Upper lobe of left lung (tissue), 6 donors: ENCODE data around the gene EIF5A2. TPM values are rescaled to one million over a fixed set of nuclear protein-coding genes. Genes with fewer than 3 reads are reported as not detected.

ENCODE experiments used
- ATAC-seq, 2 donors: fragments of 200-7000 bp; cut with Tn5 transposase; one replicate each; pipeline ENCODE4 v1.9.1; 2022; ENCODE audit warnings: mild to moderate bottlenecking in 2 of 2, moderate library complexity in 2 of 2; ENCODE audit not compliant: low FRiP score in 2 of 2
- DNase-seq, 2 donors: peaks; one replicate each; pipeline ENCODE4 v3.0.0-alpha.2; 2019 to 2020
- H3K27ac ChIP-seq, 4 donors: fragments of 200-600 bp; sonication (generic); one replicate each; pipeline ENCODE4 v1.5.1; 2016 to 2019
- H3K27me3 ChIP-seq, 4 donors: fragments of 200-600 bp; sonication (generic); one replicate each; pipeline ENCODE4 v1.5.1; 2017 to 2019
- H3K36me3 ChIP-seq, 4 donors: fragments of 200-600 bp; sonication (generic); one replicate each; pipeline ENCODE4 v1.5.1; 2016 to 2019
- H3K4me1 ChIP-seq, 4 donors: fragments of 200-600 bp; sonication (generic); one replicate each; pipeline ENCODE4 v1.5.1; 2018 to 2019
- H3K4me3 ChIP-seq, 4 donors: fragments of 200-600 bp; sonication (generic); one replicate each; pipeline ENCODE4 v1.5.1; 2017 to 2019; ENCODE audit warnings: mild to moderate bottlenecking in 2 of 4, moderate library complexity in 1 of 4
- H3K9me3 ChIP-seq, 4 donors: fragments of 200-600 bp; sonication (generic); one replicate each; pipeline ENCODE4 v1.5.1; 2018 to 2019
- EP300 ChIP-seq, 4 donors: sonication (generic); formaldehyde crosslinking; IDR thresholded peaks; one replicate each; pipeline ENCODE4 v1.5.1; 2017; ENCODE audit warnings: antibody characterized with exemption in 4 of 4, control low read depth in 2 of 4
- POLR2A ChIP-seq, 4 donors: fragments of 450-650 bp; IDR thresholded peaks; one replicate each; pipeline ENCODE4 v1.5.1; 2016 to 2017; ENCODE audit warnings: antibody characterized with exemption in 4 of 4, mild to moderate bottlenecking in 2 of 4
- POLR2AphosphoS5 ChIP-seq, 2 donors: sonication (generic); formaldehyde crosslinking; IDR thresholded peaks; one replicate each; pipeline ENCODE4 v1.5.1; 2017; ENCODE audit warnings: antibody characterized with exemption in 2 of 2
- WGBS, 2 donors: methylation state at CpG; one replicate each; pipeline ENCODE4 v1.1.5; 2017 to 2018; 5-methylcytosine and 5-hydroxymethylcytosine counted together
- total RNA-seq, 6 donors: library from RNA; depleted of rRNA in 4 of 6; stranded (reverse); fragments of >200 nt in 4 of 6; gene quantifications; one replicate each; pipeline versions ENCODE4 v1.1.0 to v1.2.1, GENCODE V29; 2016 to 2021
- TF ChIP-seq, protein P1 (sequence below), 6 experiments: fragments of 450-650 bp in 4 of 6; fragments of 200-600 bp in 2 of 6; sonication (generic) in 2 of 6; IDR thresholded peaks; one replicate each; pipeline ENCODE4 v1.5.1; 2016 to 2019; ENCODE audit warnings: antibody characterized with exemption in 6 of 6
- donor health status: DM: no; HTN: no; CAD: no; lungs with moderate emphysema.
- donor health status: DM: no; HTN: yes; CAD: no; lungs with severe emphysema.

EIF5A2 gene
- total RNA-seq, 6 donors from 2014 or later: 2.0 to 6.2 (median 2.9) TPM; not detected in 2

DNA sequence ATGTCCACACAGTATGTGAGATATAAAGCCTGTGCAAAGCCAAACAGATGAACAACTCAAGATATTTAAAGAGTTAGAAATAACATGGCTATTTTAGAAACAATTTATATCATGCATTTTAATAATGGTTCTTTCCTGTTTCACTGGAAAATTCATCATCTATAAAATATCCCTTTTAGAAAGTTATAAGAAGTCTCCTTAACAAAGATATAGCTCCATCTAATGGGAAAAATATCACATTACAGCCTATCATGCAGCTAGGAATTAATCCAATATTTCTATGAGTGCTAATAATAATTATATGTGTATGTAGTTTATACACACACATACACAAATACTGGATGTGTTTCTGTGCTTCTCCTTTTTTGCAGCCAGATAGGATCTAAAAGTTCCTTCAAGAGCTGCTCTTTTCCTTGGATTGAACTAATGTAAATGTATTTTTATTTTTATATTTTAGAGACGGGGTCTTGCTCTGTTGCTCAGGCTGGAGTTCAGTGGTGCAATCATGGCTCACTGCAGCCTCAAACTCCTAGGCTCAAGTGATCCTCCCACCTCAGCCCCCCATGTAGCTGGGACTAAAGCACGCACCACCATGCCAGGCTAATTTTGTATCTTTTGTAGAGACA is 60.0 kb downstream of the EIF5A2 start:
- Histone ChIP-seq H3K27ac (no peak overlapping the region), H3K27me3 (no peaks in the 10 kb centered on the region), H3K4me1 (no peaks in the 10 kb centered on the region), H3K4me3 (no peak overlapping the region), H3K9me3 (no peaks in the 10 kb centered on the region), H3K36me3 (no peaks in the 10 kb centered on the region)
- DNase-seq (no peak), ATAC-seq (no peak)
- TF ChIP-seq POLR2A (IDR thresholded peaks at IDR 0.05): no peak
- 89 to 94% methylated on average over 2 of the region's 2 CpGs for WGBS, 2 donors

DNA sequence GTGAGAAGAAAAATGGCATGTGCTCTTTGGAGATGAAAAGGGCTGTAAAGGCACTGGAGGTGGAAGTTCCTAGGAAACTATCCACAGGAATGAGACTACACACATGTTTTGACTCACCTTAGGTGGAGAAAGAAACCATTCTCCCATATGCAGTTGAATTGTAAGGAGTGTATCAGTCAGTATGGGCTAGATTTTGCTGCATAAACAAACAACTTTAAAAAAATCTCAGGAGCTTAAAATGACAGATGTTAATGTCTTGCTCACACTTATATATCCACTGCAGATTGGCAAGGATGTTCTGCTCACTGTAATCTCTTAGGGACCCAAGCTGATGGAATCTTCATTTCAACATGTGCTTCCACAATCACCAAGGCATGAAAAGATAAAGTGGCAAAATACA is 64.1 kb downstream of the EIF5A2 start:
- no peak for DNase-seq
- H3K36me3 ChIP-seq: no peaks in the 10 kb centered on the region
- H3K4me1 ChIP-seq: no peaks in the 10 kb centered on the region
- TF ChIP-seq EP300 (IDR thresholded peaks at IDR 0.05) (no peak), POLR2AphosphoS5 (IDR thresholded peaks at IDR 0.05) (no peak), POLR2A (IDR thresholded peaks at IDR 0.05) (no peak)
- TF ChIP-seq, protein P1, sequence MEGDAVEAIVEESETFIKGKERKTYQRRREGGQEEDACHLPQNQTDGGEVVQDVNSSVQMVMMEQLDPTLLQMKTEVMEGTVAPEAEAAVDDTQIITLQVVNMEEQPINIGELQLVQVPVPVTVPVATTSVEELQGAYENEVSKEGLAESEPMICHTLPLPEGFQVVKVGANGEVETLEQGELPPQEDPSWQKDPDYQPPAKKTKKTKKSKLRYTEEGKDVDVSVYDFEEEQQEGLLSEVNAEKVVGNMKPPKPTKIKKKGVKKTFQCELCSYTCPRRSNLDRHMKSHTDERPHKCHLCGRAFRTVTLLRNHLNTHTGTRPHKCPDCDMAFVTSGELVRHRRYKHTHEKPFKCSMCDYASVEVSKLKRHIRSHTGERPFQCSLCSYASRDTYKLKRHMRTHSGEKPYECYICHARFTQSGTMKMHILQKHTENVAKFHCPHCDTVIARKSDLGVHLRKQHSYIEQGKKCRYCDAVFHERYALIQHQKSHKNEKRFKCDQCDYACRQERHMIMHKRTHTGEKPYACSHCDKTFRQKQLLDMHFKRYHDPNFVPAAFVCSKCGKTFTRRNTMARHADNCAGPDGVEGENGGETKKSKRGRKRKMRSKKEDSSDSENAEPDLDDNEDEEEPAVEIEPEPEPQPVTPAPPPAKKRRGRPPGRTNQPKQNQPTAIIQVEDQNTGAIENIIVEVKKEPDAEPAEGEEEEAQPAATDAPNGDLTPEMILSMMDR (IDR thresholded peaks at IDR 0.05): no peak
- no peak overlapping the region for H3K4me3 ChIP-seq
- H3K9me3 ChIP-seq: no peaks in the 10 kb centered on the region
- no peak overlapping the region for H3K27ac ChIP-seq
- H3K27me3 ChIP-seq: no peaks in the 10 kb centered on the region
- no peak for ATAC-seq

DNA sequence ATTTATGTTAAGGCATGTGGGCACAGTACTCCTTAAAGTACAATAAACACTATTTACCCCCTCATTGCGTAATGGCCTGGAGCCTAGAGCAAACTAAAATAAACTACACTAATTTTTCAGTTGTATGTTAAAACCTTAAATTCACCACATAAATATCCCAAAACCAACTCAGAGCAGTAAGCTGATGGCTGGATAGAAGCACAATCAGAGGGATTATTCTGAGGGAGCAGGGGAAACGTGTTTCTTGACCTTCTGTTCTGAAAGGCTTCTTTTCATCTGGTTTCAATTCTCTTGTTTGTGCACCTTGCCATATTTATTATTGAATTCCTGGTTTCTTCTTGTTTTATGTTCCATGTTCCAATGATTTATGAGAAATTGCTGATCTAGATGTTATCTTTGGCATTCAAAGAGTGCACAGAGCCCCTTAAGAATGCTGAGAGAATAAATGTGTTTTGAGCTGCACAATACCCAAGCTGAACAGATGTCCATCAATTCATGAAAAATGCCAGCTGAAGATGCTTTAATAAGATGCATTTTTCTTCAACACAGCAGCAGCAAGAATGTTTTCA is 68.1 kb downstream of the EIF5A2 start:
- no peak for TF ChIP-seq POLR2AphosphoS5 (IDR thresholded peaks at IDR 0.05)
- TF ChIP-seq, protein P1 (IDR thresholded peaks at IDR 0.05): no peak
- TF ChIP-seq POLR2A (IDR thresholded peaks at IDR 0.05): no peak
- TF ChIP-seq EP300 (IDR thresholded peaks at IDR 0.05): no peak
- no peak for ATAC-seq
- no peaks in the 10 kb centered on the region for H3K9me3 ChIP-seq
- H3K36me3 ChIP-seq: no peaks in the 10 kb centered on the region
- no peaks in the 10 kb centered on the region for H3K4me1 ChIP-seq
- DNase-seq: no peak
- H3K27ac ChIP-seq: no peak overlapping the region
- no peak overlapping the region for H3K4me3 ChIP-seq
- WGBS, 2 donors: 71 to 77% methylated on average over 2 of the region's 2 CpGs
- no peaks in the 10 kb centered on the region for H3K27me3 ChIP-seq

DNA sequence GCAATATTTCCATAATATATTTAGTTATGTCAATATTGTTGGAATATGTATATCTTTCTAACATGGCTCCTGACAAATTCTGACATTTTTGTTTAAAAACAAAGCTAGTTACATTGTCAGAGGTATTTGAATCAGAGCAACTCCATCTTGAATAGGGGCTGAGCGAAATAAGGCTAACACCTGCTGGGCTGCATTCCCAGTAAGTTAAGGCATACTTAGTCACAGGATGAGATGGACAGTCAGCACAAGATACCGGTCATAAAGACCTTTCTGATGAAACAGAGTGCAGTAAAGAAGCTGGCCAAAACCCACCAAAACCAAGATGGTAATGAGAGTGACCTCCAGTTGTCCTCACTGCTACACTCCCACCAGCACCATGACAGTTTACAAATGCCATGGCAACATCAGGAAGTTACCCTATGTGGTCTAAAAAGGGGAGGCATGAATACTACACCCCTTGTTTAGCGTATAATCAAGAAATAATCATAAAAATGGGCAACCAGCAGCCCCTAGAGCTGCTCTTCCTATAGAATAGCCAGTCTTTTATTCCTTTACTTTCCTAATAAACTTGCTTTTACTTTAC is 68.8 kb downstream of the EIF5A2 start:
- no peaks in the 10 kb centered on the region for H3K27me3 ChIP-seq
- H3K36me3 ChIP-seq: no peaks in the 10 kb centered on the region
- DNase-seq: no peak
- H3K4me3 ChIP-seq: no peak overlapping the region
- no peak overlapping the region for H3K27ac ChIP-seq
- TF ChIP-seq POLR2A (IDR thresholded peaks at IDR 0.05) (no peak), EP300 (IDR thresholded peaks at IDR 0.05) (no peak), POLR2AphosphoS5 (IDR thresholded peaks at IDR 0.05) (no peak)
- TF ChIP-seq, protein P1 (IDR thresholded peaks at IDR 0.05): no peak
- no peak for ATAC-seq
- no peaks in the 10 kb centered on the region for H3K9me3 ChIP-seq
- no peaks in the 10 kb centered on the region for H3K4me1 ChIP-seq
- 89 to 90% methylated on average over 3 of the region's 3 CpGs for WGBS, 2 donors

Other genes with a start within 250 kb of the EIF5A2 start
- gene RPL22L1, start 38.4 kb downstream of the EIF5A2 start, total RNA-seq: 10 to 100 TPM in 4 of 6 donors, 1 to 10 TPM in 2; 4.2 to 33.7 (median 29.0) TPM
- under 1 TPM in 2 of 6 donors, not detected in 4; 0.06 to 0.13 TPM for gene SLC2A2, start 118.1 kb upstream of the EIF5A2 start, total RNA-seq